ENCODE measurements around the gene NAPA.

NAPA gene

GRCh38 chr19:47491358-47492136 is 23.3 kb downstream of the NAPA start:
- TF ChIP-seq GATA3 (IDR thresholded peaks at IDR 0.05; ENCODE audit: low read depth, low read length): no peak

- no peak for TF ChIP-seq GATA3 (IDR thresholded peaks at IDR 0.05; ENCODE audit: low read depth, low read length)
- no peak for TF ChIP-seq GATA2 (IDR thresholded peaks at IDR 0.05; ENCODE audit: low read depth, low read length)
Observed at GRCh38 chr19:47490847-47491246, 24.0 kb downstream of the NAPA start.

GRCh38 chr19:47490031-47490430 is 24.8 kb downstream of the NAPA start:
- TF ChIP-seq GATA3 (IDR thresholded peaks at IDR 0.05; ENCODE audit: low read depth, low read length): no peak
- TF ChIP-seq GATA2 (IDR thresholded peaks at IDR 0.05; ENCODE audit: low read depth, low read length): no peak

GRCh38 chr19:47489072-47489914 is 25.6 kb downstream of the NAPA start:
- TF ChIP-seq GATA3 (IDR thresholded peaks at IDR 0.05; ENCODE audit: low read depth, low read length): no peak
- TF ChIP-seq GATA2 (IDR thresholded peaks at IDR 0.05; ENCODE audit: low read depth, low read length): no peak

DNA sequence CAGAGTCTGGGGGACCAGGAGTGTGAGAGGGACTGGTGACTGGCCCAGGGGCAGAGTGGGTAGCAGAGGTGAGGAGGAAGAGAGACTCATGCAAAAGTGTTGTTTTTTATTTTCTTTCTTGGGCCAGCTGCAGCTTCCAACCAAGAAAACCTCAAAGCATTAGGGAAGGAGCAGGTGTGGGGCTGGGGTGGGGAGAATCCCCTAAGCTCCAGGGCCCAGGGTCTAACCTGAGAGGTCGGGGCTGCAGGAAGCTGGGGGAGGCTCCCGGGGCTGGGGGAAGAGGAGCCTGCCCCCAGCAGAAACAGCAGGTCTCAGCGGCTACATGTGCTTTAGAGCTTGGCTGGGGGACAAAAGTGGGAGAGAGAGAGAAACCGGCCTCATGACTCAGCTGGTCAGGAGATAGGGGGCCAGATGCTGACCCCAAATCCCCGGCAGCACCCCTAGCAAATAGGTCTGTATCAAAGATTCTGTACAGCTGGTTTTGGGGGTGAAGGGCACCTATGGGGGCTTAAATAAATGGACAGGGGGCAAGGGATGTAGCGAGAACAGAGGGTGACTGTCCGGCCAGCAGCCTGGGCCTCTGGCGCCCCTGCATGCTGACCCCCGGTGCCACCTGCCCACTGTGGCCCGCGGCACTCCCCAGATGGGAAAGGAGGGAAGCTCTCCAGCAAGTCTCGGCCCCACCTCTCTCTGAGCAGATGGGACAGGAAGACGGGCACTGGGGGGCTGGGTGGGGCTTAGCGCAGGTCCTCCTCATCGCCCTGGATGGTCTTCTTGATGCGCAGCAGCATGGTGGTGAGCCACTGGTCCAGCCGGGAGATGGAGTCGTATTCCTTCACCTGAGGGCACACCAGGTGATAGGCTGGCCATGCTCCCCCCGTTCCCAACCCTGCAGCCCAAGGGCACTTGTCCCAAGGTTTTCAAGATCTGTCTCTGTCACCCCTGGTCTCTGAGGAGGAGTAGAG is 27.0 kb downstream of the NAPA start:
- TF ChIP-seq GATA2 (IDR thresholded peaks at IDR 0.05; ENCODE audit: low read depth, low read length) (no peak), GATA3 (IDR thresholded peaks at IDR 0.05; ENCODE audit: low read depth, low read length) (no peak)

- TF ChIP-seq GATA2 (IDR thresholded peaks at IDR 0.05; ENCODE audit: low read depth, low read length) (no peak), GATA3 (IDR thresholded peaks at IDR 0.05; ENCODE audit: low read depth, low read length) (no peak)
Observed at GRCh38 chr19:47486900-47487299, 28.0 kb downstream of the NAPA start.

DNA sequence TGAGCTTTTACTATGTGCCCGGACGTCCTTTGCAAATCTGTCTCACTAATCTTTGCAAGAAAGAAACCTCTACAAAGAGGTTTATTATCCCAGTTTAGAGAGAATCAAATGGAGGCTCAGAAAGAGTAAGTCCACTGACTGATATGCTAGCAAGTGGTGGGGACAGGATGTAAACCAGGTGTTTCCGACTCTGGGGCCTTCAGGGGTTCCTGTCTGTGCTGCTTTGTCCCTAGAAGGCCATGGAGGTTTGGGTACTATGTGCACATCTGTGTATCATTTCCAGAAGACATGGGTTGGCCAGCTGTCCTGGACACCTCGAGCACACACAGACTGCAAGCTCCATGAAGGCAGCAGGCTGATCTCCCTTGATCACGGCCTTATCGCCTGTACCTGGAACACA is 29.7 kb downstream of the NAPA start:
- TF ChIP-seq GATA3 (IDR thresholded peaks at IDR 0.05; ENCODE audit: low read depth, low read length) (no peak), GATA2 (IDR thresholded peaks at IDR 0.05; ENCODE audit: low read depth, low read length) (no peak)

DNA sequence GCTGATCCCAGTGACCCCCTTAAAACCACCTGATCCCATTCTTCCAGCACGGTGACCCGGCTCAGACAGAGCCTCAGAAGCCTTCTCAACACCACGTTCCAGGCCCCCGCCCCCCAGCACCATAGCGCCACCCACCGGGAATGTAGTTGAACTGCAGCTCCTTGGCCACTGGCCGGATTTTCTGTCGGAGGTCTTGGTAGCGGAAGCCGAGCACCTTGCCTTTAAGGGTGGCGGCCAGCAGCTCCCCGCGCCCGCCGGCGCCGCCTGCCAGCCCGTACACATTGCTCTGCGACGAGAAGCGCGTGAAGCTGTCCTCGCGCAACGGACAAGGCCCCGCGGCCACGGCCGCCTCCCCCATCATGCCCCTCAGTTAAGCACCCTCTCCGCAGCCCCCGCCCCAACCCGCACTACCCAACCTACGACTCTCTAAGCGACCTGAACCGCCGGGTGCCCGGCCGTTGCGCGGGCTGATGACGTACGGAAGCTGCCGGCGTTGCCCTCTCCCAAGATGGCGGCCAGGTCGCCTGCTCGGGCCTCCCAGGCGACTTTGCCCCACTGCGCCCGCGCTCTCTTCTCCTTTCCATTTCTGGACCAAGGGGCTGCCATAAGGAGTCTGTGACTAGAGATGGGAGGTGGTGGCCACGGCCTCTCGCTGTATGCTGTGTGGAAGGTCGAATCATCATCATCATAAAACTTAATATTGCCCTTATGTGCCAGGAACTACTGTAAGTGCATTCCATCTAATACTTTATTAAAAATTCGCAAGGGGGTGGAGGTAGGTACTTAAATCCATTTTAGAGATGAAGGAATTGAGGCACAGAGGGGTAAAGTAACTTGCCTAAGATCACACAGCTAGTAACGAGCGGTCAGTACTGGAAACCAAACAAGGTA is 30.8 kb downstream of the NAPA start, which contains the start of gene KPTN:
Gene KPTN, minus strand, starts transcription at position 420 of the 891 bp plus-strand sequence. Its CDS starts 59 bp downstream, at position 361.
- no peak for TF ChIP-seq GATA3 (IDR thresholded peaks at IDR 0.05; ENCODE audit: low read depth, low read length)
- no peak for TF ChIP-seq GATA2 (IDR thresholded peaks at IDR 0.05; ENCODE audit: low read depth, low read length)

GRCh38 chr19:47483200-47483599 is 31.7 kb downstream of the NAPA start:
- TF ChIP-seq GATA3 (IDR thresholded peaks at IDR 0.05; ENCODE audit: low read depth, low read length): no peak
- no peak for TF ChIP-seq GATA2 (IDR thresholded peaks at IDR 0.05; ENCODE audit: low read depth, low read length)

- TF ChIP-seq GATA2 (IDR thresholded peaks at IDR 0.05; ENCODE audit: low read depth, low read length): no peak
- no peak for TF ChIP-seq GATA3 (IDR thresholded peaks at IDR 0.05; ENCODE audit: low read depth, low read length)
Observed at GRCh38 chr19:47481460-47482052, 33.3 kb downstream of the NAPA start.

DNA sequence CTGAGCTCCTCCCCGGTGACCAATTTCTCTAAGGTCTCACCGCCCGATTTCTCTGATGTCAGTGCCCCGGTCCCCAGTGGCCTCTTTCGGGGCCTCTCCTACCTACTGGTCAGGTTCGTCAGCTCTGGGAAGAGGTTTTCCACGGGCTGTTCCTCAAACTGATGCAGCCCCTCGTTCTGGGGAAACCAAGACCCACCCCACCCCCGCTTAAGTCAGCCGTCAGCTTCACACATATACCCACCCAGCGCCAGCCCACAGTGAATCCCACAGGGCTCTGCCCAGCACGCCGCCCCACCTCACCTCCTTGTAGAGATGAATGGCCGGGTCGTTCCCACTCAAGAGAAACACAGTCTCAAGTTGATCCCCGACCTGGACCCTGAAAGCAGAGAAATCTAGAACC is 34.2 kb downstream of the NAPA start:
- TF ChIP-seq GATA3 (IDR thresholded peaks at IDR 0.05; ENCODE audit: low read depth, low read length): no peak
- TF ChIP-seq GATA2 (IDR thresholded peaks at IDR 0.05; ENCODE audit: low read depth, low read length): no peak

- no peak for TF ChIP-seq GATA2 (IDR thresholded peaks at IDR 0.05; ENCODE audit: low read depth, low read length)
- no peak for TF ChIP-seq GATA3 (IDR thresholded peaks at IDR 0.05; ENCODE audit: low read depth, low read length)
Observed at GRCh38 chr19:47479701-47480503, 35.0 kb downstream of the NAPA start.
